ENCODE results near the gene PACRG. TPM values are rescaled to one million over a fixed set of nuclear protein-coding genes. Genes with fewer than 3 reads are reported as not detected.

PACRG gene
- total RNA-seq, 1 experiment from 2014 or later, result 0.59 TPM

DNA sequence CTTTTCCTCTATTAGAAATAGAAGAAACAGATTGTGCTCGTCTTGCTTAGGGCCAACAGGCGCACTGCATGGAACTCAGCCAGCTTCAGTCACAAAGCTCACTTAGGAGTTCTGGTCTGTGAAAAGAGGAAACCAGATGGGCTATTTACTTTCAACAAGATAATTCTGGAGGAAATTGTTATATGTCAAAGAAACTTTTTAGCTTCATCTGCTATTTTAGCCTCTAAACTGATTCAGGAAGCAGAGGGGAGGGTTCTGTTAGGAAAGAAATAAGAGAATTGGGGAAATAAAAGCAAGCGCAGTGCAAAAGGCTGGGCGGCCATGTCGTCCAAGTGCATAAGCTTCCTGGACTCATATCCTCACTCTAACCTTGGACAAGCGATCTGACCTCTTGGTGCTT, 21.5 kb upstream of the PACRG start:
- H3K36me3 ChIP-seq (ENCODE audit: control insufficient read depth, insufficient read depth, low read length), result no peaks in the 10 kb centered on the region
- ATAC-seq (no peak), DNase-seq (ENCODE audit: low read depth, low spot score) (no peak)
- in situ Hi-C loops (cut with HindIII; ENCODE audit: low pct_unique_long_range_greater_than_20kb, low sequenced_read_pairs) (no loop called here), intact Hi-C loops (cut with micrococcal nuclease; ENCODE audit: unreplicated experiment) (no loop called here)
- no peaks in the 10 kb centered on the region for H3K27me3 ChIP-seq (ENCODE audit: control insufficient read depth, insufficient read depth, low read length)
- H3K4me1 ChIP-seq (ENCODE audit: control insufficient read depth, insufficient read depth, low read length), result no peaks in the 10 kb centered on the region
- no peak for TF ChIP-seq POLR2AphosphoS5 (IDR thresholded peaks at IDR 0.05; ENCODE audit: low read depth, low read length)
- TF ChIP-seq SIN3A (IDR thresholded peaks at IDR 0.05; ENCODE audit: borderline replicate concordance, insufficient read depth, low read depth, low read length), result no peak
- TF ChIP-seq, protein P1, sequence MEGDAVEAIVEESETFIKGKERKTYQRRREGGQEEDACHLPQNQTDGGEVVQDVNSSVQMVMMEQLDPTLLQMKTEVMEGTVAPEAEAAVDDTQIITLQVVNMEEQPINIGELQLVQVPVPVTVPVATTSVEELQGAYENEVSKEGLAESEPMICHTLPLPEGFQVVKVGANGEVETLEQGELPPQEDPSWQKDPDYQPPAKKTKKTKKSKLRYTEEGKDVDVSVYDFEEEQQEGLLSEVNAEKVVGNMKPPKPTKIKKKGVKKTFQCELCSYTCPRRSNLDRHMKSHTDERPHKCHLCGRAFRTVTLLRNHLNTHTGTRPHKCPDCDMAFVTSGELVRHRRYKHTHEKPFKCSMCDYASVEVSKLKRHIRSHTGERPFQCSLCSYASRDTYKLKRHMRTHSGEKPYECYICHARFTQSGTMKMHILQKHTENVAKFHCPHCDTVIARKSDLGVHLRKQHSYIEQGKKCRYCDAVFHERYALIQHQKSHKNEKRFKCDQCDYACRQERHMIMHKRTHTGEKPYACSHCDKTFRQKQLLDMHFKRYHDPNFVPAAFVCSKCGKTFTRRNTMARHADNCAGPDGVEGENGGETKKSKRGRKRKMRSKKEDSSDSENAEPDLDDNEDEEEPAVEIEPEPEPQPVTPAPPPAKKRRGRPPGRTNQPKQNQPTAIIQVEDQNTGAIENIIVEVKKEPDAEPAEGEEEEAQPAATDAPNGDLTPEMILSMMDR (IDR thresholded peaks at IDR 0.05), result no peak
- TF ChIP-seq TCF7L2 (IDR thresholded peaks at IDR 0.05; ENCODE audit: low read depth, low read length), result no peak
- TF ChIP-seq, protein P2, sequence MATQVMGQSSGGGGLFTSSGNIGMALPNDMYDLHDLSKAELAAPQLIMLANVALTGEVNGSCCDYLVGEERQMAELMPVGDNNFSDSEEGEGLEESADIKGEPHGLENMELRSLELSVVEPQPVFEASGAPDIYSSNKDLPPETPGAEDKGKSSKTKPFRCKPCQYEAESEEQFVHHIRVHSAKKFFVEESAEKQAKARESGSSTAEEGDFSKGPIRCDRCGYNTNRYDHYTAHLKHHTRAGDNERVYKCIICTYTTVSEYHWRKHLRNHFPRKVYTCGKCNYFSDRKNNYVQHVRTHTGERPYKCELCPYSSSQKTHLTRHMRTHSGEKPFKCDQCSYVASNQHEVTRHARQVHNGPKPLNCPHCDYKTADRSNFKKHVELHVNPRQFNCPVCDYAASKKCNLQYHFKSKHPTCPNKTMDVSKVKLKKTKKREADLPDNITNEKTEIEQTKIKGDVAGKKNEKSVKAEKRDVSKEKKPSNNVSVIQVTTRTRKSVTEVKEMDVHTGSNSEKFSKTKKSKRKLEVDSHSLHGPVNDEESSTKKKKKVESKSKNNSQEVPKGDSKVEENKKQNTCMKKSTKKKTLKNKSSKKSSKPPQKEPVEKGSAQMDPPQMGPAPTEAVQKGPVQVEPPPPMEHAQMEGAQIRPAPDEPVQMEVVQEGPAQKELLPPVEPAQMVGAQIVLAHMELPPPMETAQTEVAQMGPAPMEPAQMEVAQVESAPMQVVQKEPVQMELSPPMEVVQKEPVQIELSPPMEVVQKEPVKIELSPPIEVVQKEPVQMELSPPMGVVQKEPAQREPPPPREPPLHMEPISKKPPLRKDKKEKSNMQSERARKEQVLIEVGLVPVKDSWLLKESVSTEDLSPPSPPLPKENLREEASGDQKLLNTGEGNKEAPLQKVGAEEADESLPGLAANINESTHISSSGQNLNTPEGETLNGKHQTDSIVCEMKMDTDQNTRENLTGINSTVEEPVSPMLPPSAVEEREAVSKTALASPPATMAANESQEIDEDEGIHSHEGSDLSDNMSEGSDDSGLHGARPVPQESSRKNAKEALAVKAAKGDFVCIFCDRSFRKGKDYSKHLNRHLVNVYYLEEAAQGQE (IDR thresholded peaks at IDR 0.05; ENCODE audit: insufficient read depth in 1 of 2, low read depth in 2 of 2, low read length in 1 of 2), result no peak
- no peak overlapping the region for H3K4me3 ChIP-seq (ENCODE audit: low read depth in 2 of 2, low read length in 2 of 2)
- no peaks in the 10 kb centered on the region for H3K9me3 ChIP-seq (ENCODE audit: control insufficient read depth, insufficient read depth, low read depth, low read length)
- ChIA-PET POLR2A (no interaction called here), CTCF (no interaction called here)
- no TSS peak for BruUV-seq (replicated peaks)
- H3K27ac ChIP-seq (ENCODE audit: low read length), result no peak overlapping the region

DNA sequence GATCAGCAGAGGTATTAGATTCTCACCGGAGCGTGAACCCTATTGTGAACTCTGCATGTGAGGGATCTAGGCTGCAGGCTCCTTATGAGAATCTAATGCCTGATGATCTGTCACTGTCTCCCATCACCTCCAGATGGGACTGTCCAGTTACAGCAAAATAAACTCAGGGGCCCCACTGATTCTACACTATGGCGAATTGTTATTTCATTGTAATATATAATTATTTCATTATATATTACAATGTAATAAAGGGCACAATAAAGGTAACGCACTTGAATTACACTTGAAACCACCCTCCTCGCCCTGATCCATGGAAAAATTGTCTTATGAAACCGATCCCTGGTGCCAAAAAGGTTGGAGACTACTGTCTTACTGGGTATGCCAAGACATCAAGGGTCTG, 18.8 kb upstream of the PACRG start:
- BruUV-seq (replicated peaks), result no TSS peak
- Histone ChIP-seq H3K36me3 (ENCODE audit: control insufficient read depth, insufficient read depth, low read length) (no peaks in the 10 kb centered on the region), H3K4me1 (ENCODE audit: control insufficient read depth, insufficient read depth, low read length) (no peaks in the 10 kb centered on the region), H3K27ac (ENCODE audit: low read length) (no peak overlapping the region), H3K27me3 (ENCODE audit: control insufficient read depth, insufficient read depth, low read length) (no peaks in the 10 kb centered on the region), H3K9me3 (ENCODE audit: control insufficient read depth, insufficient read depth, low read depth, low read length) (no peaks in the 10 kb centered on the region), H3K4me3 (ENCODE audit: low read depth in 2 of 2, low read length in 2 of 2) (no peak overlapping the region)
- POLR2A ChIA-PET, result no interaction called here
- TF ChIP-seq, protein P1 (IDR thresholded peaks at IDR 0.05), result no peak
- TF ChIP-seq SIN3A (IDR thresholded peaks at IDR 0.05; ENCODE audit: borderline replicate concordance, insufficient read depth, low read depth, low read length) (no peak), POLR2AphosphoS5 (IDR thresholded peaks at IDR 0.05; ENCODE audit: low read depth, low read length) (no peak), TCF7L2 (IDR thresholded peaks at IDR 0.05; ENCODE audit: low read depth, low read length) (no peak)
- TF ChIP-seq, protein P2 (IDR thresholded peaks at IDR 0.05; ENCODE audit: insufficient read depth in 1 of 2, low read depth in 2 of 2, low read length in 1 of 2), result no peak
- CTCF ChIA-PET, result no interaction called here
- no peak for DNase-seq (ENCODE audit: low read depth, low spot score)
- intact Hi-C loops (cut with micrococcal nuclease; ENCODE audit: unreplicated experiment), result no loop called here
- no peak for ATAC-seq
- in situ Hi-C loops (cut with HindIII; ENCODE audit: low pct_unique_long_range_greater_than_20kb, low sequenced_read_pairs), result no loop called here
